ENCODE results near the gene ECM1. TPM values are rescaled to one million over a fixed set of nuclear protein-coding genes. Genes with fewer than 3 reads are reported as not detected.

ECM1 gene
- total and polyA plus RNA-seq, 2 experiments from 2014 or later = 0.74 to 1.1 TPM

DNA sequence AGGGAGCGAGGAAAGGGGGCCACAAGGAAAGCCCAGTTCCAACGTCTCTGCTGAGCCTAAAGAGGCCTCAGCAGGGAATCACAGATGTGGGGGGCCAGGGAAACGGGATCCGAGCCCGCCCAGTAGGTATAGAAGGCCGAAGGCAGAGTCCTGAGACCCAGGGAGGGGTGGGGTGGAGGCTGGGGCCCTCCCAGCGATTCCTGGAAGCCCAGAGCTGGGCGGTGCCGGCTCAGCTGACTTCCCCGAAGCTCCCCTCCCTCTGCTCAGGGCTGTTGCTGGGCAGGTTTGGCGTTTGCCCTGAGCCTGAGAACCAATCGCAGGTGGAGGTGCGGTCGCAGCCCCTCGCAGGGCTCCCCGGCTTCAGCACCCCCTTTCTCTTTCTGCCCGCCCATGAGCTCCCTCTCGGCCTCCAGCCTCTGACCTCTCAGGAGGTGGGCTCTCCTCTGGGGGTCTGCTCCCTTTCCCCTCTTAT, 54.1 kb downstream of the ECM1 start:
- peaks cover 36% of the 10 kb centered on the region for H3K4me1 ChIP-seq (ENCODE audit: insufficient read depth)

GRCh38 chr1:150562446-150563339, 54.8 kb downstream of the ECM1 start:
- Mint-ChIP-seq H3K36me3 (ENCODE audit: low read depth) (no peaks in the 10 kb centered on the region), H3K4me1 (peaks cover 52% of the 10 kb centered on the region), H3K9me3 (no peaks in the 10 kb centered on the region), H3K4me3 (peak overlapping the region; percentile 86), H3K27ac (peak overlapping the region; percentile 98), H3K27me3 (ENCODE audit: insufficient read depth, low read depth, poor library complexity) (peaks cover 30% of the 10 kb centered on the region)
- H3K27me3 ChIP-seq (ENCODE audit: insufficient read depth) = no peaks in the 10 kb centered on the region
- peaks cover 41% of the 10 kb centered on the region for H3K4me1 ChIP-seq (ENCODE audit: insufficient read depth)
- H3K79me2 ChIP-seq (replicated peaks; ENCODE audit: insufficient read depth) = peaks cover 35% of the 10 kb centered on the region
- H3K36me3 ChIP-seq (ENCODE audit: insufficient read depth) = no peaks in the 10 kb centered on the region
- DNase-seq (ENCODE audit: low spot score) (peak; percentile 81), ATAC-seq (peak; percentile 3)
- peak overlapping the region; percentile 79 for H3K4me3 ChIP-seq
- H4K20me1 ChIP-seq (replicated peaks; ENCODE audit: insufficient read depth) = no peaks in the 10 kb centered on the region
- peak overlapping the region; percentile 97 for H3K4me2 ChIP-seq
- H2AFZ ChIP-seq = no peak overlapping the region
- H3K9me2 ChIP-seq (ENCODE audit: insufficient read depth) = no peaks in the 10 kb centered on the region
- TF ChIP-seq REST (IDR thresholded peaks at IDR 0.05; ENCODE audit: unreplicated experiment) (no peak), EZH2 (IDR thresholded peaks at IDR 0.05; ENCODE audit: low read depth, unreplicated experiment) (no peak), JUNB (IDR thresholded peaks at IDR 0.05; ENCODE audit: unreplicated experiment) (no peak), NANOG (IDR thresholded peaks at IDR 0.05; ENCODE audit: borderline replicate concordance) (no peak), CREB1 (CRISPR knock-in tag; IDR thresholded peaks at IDR 0.05; ENCODE audit: low read depth) (no peak), POLR2AphosphoS5 (IDR thresholded peaks at IDR 0.05; ENCODE audit: low read depth) (no peak), ZNF331 (CRISPR knock-in tag; IDR thresholded peaks at IDR 0.05; ENCODE audit: low read depth) (no peak)
- TF ChIP-seq, protein P1, sequence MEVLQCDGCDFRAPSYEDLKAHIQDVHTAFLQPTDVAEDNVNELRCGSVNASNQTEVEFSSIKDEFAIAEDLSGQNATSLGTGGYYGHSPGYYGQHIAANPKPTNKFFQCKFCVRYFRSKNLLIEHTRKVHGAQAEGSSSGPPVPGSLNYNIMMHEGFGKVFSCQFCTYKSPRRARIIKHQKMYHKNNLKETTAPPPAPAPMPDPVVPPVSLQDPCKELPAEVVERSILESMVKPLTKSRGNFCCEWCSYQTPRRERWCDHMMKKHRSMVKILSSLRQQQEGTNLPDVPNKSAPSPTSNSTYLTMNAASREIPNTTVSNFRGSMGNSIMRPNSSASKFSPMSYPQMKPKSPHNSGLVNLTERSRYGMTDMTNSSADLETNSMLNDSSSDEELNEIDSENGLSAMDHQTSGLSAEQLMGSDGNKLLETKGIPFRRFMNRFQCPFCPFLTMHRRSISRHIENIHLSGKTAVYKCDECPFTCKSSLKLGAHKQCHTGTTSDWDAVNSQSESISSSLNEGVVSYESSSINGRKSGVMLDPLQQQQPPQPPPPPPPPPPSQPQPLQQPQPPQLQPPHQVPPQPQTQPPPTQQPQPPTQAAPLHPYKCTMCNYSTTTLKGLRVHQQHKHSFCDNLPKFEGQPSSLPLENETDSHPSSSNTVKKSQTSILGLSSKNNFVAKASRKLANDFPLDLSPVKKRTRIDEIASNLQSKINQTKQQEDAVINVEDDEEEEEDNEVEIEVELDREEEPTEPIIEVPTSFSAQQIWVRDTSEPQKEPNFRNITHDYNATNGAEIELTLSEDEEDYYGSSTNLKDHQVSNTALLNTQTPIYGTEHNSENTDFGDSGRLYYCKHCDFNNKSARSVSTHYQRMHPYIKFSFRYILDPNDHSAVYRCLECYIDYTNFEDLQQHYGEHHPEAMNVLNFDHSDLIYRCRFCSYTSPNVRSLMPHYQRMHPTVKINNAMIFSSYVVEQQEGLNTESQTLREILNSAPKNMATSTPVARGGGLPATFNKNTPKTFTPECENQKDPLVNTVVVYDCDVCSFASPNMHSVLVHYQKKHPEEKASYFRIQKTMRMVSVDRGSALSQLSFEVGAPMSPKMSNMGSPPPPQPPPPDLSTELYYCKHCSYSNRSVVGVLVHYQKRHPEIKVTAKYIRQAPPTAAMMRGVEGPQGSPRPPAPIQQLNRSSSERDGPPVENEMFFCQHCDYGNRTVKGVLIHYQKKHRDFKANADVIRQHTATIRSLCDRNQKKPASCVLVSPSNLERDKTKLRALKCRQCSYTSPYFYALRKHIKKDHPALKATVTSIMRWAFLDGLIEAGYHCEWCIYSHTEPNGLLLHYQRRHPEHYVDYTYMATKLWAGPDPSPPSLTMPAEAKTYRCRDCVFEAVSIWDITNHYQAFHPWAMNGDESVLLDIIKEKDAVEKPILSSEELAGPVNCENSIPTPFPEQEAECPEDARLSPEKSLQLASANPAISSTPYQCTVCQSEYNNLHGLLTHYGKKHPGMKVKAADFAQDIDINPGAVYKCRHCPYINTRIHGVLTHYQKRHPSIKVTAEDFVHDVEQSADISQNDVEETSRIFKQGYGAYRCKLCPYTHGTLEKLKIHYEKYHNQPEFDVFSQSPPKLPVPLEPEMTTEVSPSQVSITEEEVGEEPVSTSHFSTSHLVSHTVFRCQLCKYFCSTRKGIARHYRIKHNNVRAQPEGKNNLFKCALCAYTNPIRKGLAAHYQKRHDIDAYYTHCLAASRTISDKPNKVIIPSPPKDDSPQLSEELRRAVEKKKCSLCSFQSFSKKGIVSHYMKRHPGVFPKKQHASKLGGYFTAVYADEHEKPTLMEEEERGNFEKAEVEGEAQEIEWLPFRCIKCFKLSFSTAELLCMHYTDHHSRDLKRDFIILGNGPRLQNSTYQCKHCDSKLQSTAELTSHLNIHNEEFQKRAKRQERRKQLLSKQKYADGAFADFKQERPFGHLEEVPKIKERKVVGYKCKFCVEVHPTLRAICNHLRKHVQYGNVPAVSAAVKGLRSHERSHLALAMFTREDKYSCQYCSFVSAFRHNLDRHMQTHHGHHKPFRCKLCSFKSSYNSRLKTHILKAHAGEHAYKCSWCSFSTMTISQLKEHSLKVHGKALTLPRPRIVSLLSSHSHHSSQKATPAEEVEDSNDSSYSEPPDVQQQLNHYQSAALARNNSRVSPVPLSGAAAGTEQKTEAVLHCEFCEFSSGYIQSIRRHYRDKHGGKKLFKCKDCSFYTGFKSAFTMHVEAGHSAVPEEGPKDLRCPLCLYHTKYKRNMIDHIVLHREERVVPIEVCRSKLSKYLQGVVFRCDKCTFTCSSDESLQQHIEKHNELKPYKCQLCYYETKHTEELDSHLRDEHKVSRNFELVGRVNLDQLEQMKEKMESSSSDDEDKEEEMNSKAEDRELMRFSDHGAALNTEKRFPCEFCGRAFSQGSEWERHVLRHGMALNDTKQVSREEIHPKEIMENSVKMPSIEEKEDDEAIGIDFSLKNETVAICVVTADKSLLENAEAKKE (CRISPR knock-in tag; IDR thresholded peaks at IDR 0.05) = no peak
- H3F3A ChIP-seq (replicated peaks; ENCODE audit: low read depth) = peaks cover 10% of the 10 kb centered on the region
- H3K27ac ChIP-seq (ENCODE audit: low read depth) = peak overlapping the region; percentile 100

More for the DNA sequence above, 54.1 kb downstream of the ECM1 start:
- Histone ChIP-seq H2AFZ (no peak overlapping the region), H3K9me2 (ENCODE audit: insufficient read depth) (no peaks in the 10 kb centered on the region), H3K4me2 (peak overlapping the region; percentile 97), H3F3A (replicated peaks; ENCODE audit: low read depth) (peaks cover 5% of the 10 kb centered on the region), H3K4me3 (peak overlapping the region; percentile 79), H3K27ac (ENCODE audit: low read depth) (peak overlapping the region; percentile 100), H3K36me3 (ENCODE audit: insufficient read depth) (no peaks in the 10 kb centered on the region), H3K79me2 (replicated peaks; ENCODE audit: insufficient read depth) (peaks cover 32% of the 10 kb centered on the region), H3K27me3 (ENCODE audit: insufficient read depth) (no peaks in the 10 kb centered on the region), H4K20me1 (replicated peaks; ENCODE audit: insufficient read depth) (no peaks in the 10 kb centered on the region)
- DNase-seq (ENCODE audit: low spot score) = peak; percentile 98
- TF ChIP-seq EZH2phosphoT487 (IDR thresholded peaks at IDR 0.05; ENCODE audit: unreplicated experiment) (no peak), POLR2AphosphoS5 (IDR thresholded peaks at IDR 0.05; ENCODE audit: low read depth) (peak; percentile 43; the same call in 1 of the 2 replicates)
- peak overlapping the region; percentile 98 for H3K27ac Mint-ChIP-seq
- peak overlapping the region; percentile 86 for H3K4me3 Mint-ChIP-seq
- H3K27me3 Mint-ChIP-seq (ENCODE audit: insufficient read depth, low read depth, poor library complexity) = peaks cover 23% of the 10 kb centered on the region
- peak; percentile 67 for ATAC-seq
- H3K9me3 Mint-ChIP-seq = no peaks in the 10 kb centered on the region
- peaks cover 45% of the 10 kb centered on the region for H3K4me1 Mint-ChIP-seq
- H3K36me3 Mint-ChIP-seq (ENCODE audit: low read depth) = no peaks in the 10 kb centered on the region
